Neural crest cell (in vitro differentiated cells): ENCODE results near the gene CLDN19. TPM values are rescaled to one million over a fixed set of nuclear protein-coding genes. Genes with fewer than 3 reads are reported as not detected.

ENCODE experiments used
- DNase-seq: peaks from one replicate; pipeline ENCODE4 v3.0.0; 2021; ENCODE audit warnings: low read depth, mixed read lengths, low spot score
- H3K27ac Mint-ChIP-seq: one replicate; pipeline ENCODE4 v1.8.0; 2021; ENCODE audit warnings: mild to moderate bottlenecking, mixed read lengths; ENCODE audit not compliant: unreplicated experiment
- H3K27me3 Mint-ChIP-seq: 2 replicates; pipeline ENCODE4 v1.8.0; 2021; ENCODE audit warnings: low read depth, mild to moderate bottlenecking, mixed read lengths
- H3K36me3 Mint-ChIP-seq: 2 replicates; pipeline ENCODE4 v1.8.0; 2021; ENCODE audit warnings: low read depth, mild to moderate bottlenecking, mixed read lengths
- H3K4me1 Mint-ChIP-seq: 2 replicates; pipeline ENCODE4 v1.8.0; 2021; ENCODE audit warnings: mixed read lengths
- H3K4me3 Mint-ChIP-seq: one replicate; pipeline ENCODE4 v1.8.0; 2021; ENCODE audit warnings: mild to moderate bottlenecking, mixed read lengths
- H3K9me3 Mint-ChIP-seq: 2 replicates; pipeline ENCODE4 v1.8.0; 2021; ENCODE audit warnings: mixed read lengths
- CTCF ChIP-seq: fragments of 200-600 bp; sonication (generic); conservative IDR thresholded peaks from 2 replicates; pipeline ENCODE4 v1.5.0; 2021; ENCODE audit warnings: antibody characterized with exemption, mild to moderate bottlenecking
- total RNA-seq: library from RNA; stranded (reverse); gene quantifications from 2 replicates; pipeline ENCODE4 v1.2.1, GENCODE V29; 2021

The CLDN19 gene
- total RNA-seq, 1 donor from 2014 or later: 0.19 TPM

- Mint-ChIP-seq H3K9me3 (no peaks in the 10 kb centered on the region), H3K4me1 (no peaks in the 10 kb centered on the region), H3K4me3 (no peak overlapping the region), H3K27ac (no peak overlapping the region), H3K36me3 (peaks cover 9% of the 10 kb centered on the region), H3K27me3 (no peaks in the 10 kb centered on the region)
- TF ChIP-seq CTCF: no peak
- DNase-seq: no peak
Observed at GRCh38 chr1:42783092-42783491, 43.1 kb upstream of the CLDN19 start.

- H3K4me3 Mint-ChIP-seq: no peak overlapping the region
- H3K27me3 Mint-ChIP-seq: no peaks in the 10 kb centered on the region
- no peaks in the 10 kb centered on the region for H3K4me1 Mint-ChIP-seq
- no peak for TF ChIP-seq CTCF
- no peaks in the 10 kb centered on the region for H3K9me3 Mint-ChIP-seq
- H3K36me3 Mint-ChIP-seq: peaks cover 12% of the 10 kb centered on the region
- H3K27ac Mint-ChIP-seq: no peak overlapping the region
- DNase-seq: no peak
Observed at GRCh38 chr1:42780176-42780575, 40.1 kb upstream of the CLDN19 start.

- Mint-ChIP-seq H3K27me3 (no peaks in the 10 kb centered on the region), H3K4me1 (no peaks in the 10 kb centered on the region), H3K9me3 (no peaks in the 10 kb centered on the region), H3K4me3 (no peak overlapping the region), H3K36me3 (peaks cover 17% of the 10 kb centered on the region), H3K27ac (no peak overlapping the region)
- DNase-seq: no peak
- TF ChIP-seq CTCF: no peak
Observed at GRCh38 chr1:42779725-42780124, 39.7 kb upstream of the CLDN19 start.

GRCh38 chr1:42777852-42778251 is 37.8 kb upstream of the CLDN19 start:
- peak; percentile 71 for TF ChIP-seq CTCF
- Mint-ChIP-seq H3K27ac (no peak overlapping the region), H3K9me3 (no peaks in the 10 kb centered on the region), H3K27me3 (no peaks in the 10 kb centered on the region), H3K4me3 (no peak overlapping the region), H3K4me1 (no peaks in the 10 kb centered on the region), H3K36me3 (peaks cover 18% of the 10 kb centered on the region)
- DNase-seq: peak; percentile 46

GRCh38 chr1:42776502-42776901 is 36.5 kb upstream of the CLDN19 start:
- H3K4me3 Mint-ChIP-seq: no peak overlapping the region
- H3K27ac Mint-ChIP-seq: no peak overlapping the region
- no peak for TF ChIP-seq CTCF
- peaks cover 3% of the 10 kb centered on the region for H3K4me1 Mint-ChIP-seq
- H3K9me3 Mint-ChIP-seq: no peaks in the 10 kb centered on the region
- peaks cover 15% of the 10 kb centered on the region for H3K36me3 Mint-ChIP-seq
- no peaks in the 10 kb centered on the region for H3K27me3 Mint-ChIP-seq
- DNase-seq: no peak
